HG02943 (cell line): ENCODE data around the gene SPEG.

Experiments
- ATAC-seq: cut with Tn5 transposase; IDR thresholded peaks from one replicate; pipeline ENCODE4 v1.9.1; 2021; ENCODE audit warnings: mild to moderate bottlenecking, low read depth, moderate library complexity; ENCODE audit not compliant: unreplicated experiment

Gene SPEG

DNA sequence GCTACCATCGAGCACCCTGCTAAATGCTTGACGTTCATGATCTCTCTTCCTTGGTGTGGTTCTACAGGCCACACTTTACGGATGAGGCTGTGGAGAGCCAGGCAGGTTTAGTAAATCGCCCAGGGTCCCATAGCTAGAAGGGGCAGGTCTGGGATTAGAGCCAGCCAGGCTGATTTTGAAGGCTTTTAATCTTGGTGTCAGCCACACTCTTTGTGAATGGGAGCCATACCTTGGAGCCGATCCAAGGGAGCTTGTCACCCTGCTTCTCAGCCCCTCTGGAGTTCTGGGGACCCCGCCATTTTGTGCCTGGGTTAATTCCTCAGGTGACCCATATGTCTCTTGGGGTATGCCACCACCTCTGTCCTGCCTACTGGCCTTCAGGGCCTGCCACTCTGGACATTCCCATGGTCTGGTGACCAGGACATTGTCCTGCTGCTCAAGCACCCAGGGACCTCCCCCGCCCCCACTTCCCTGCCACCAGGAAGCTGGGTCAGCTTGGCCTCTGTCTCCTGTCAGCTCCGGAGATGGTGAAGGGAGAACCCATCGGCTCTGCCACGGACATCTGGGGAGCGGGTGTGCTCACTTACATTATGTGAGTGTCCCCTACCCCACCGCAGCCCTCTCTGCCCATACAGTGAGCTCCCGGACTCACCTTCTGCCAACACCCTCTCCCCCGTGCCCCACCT lies 56.8 kb downstream of the SPEG start:
- ATAC-seq, result no peak

- ATAC-seq, result no peak
Observed at GRCh38 chr2:219492575-219492974, 57.9 kb downstream of the SPEG start.

- ATAC-seq, result no peak
Observed at GRCh38 chr2:219493086-219493485, 58.4 kb downstream of the SPEG start.

DNA sequence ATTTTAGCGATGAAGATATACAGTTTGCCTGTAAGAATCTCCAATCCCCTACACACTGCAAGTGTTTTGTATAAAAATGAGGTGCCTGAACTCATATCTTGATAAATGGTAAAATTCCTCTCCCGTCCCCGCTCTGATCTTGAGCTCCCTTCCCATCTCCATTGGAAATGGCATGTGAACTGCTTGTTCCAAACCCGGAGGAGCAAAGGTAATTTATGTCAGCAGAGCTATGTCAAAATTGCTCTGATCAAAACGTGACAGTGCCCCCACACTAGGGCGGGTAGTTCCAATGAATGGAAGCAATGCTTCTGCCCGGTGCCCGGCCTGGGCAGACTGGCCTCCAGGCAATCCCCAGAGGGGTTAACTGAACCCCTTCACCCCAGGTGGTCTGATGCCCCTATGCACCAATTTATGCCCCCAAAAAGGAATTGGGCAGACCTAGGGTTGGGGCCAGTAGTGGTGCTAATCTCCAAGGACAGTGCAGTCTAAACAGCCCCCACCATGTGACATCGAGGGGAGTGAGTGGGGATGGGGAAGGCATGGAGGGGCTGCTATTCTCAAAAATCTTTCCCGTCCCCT lies 60.4 kb downstream of the SPEG start:
- no peak for ATAC-seq

DNA sequence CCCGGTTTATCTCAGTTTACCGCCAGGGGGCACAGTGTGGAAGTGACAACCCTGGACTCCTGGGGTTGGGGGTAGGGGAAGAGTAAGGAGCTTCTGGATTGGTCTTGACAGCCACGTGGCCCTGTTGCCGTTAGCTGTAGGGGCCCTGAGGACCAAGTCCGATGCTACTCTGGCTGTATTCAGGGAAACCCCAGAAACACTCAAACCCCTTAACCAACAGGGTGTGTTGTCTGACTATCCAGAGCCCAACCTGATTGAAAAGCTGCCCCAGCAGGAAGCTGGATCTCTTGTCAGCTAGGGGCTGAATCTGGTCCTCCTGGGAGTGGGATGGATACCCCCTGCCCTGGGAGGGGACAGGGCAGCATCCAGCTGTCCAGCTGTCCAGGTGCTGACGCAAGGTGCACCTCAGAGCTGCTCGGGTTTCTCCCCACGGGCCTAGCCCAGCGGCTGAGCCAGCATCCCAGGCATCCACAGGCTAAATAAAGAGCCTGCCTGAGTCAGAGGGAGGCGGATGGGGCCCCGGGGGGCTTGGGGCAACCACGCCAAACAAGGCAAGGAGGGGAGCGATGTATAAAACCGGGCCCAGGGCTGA lies 61.0 kb downstream of the SPEG start:
- no peak for ATAC-seq

DNA sequence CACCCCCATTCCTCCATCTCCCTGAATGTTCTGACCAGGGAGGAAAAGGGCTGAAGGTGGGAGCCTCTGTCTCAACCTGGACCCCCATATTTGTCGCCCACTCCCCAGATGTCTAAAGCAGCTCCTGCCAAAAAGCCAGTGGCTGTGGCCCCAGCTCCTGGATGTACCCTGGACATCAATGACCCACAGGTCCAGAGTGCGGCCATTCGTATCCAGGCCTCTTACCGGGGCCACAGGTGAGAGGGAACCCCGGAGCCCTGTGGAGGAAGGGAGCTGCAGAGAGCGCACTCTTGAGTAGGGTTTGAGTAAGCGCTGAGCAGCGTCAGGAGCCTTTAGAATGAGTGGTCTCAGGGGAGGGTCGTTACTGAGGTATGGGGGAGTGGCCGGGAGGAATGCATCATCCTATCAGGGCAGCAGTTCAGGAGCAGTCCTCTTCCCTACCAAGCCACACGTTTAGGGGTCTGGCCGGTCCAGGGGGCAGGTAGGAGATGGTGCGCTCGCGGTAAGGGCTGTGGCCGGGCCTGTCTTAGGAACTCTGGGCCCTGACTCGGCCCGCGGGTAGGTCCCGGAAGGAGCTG lies 61.7 kb downstream of the SPEG start:
- no peak for ATAC-seq

- ATAC-seq, result no peak
Observed at GRCh38 chr2:219496825-219497494, 62.3 kb downstream of the SPEG start.

DNA sequence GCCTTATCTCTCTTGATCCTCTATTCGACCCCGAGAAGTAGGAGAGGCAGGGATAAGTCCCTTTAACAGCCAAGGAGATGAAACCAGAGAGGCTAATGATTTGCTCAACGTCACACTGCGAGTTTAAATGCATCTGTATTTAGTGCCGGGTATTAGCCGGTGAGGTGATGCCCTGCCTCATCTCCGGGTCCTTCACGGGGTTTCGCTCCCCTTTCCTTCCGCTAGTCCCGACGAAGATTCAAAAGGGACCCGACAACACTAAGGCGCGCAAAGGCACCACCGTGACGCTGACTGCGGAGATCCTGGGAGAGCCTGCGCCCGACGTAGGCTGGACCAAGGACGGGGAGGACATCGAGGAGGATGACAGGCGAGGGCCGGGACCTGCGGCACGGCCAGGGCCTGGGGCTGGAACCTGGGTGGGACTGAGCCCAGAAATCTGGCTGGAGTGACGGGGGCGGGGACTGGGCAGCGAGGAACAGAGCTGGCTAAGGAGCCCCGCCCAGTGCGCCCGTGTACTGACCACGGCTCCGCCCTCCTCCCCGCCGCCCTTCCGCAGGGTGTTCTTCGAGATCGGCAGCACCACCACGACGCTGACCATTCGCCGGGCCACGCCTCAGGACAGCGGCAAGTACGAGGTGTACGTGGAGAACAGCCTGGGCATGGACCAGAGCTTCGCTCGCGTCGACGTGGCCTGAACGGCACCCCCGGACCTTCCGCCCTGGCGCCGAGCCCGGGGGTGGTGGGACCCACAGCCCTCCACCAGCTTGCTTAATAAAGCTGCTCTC lies 63.0 kb downstream of the SPEG start:
- no peak for ATAC-seq

DNA sequence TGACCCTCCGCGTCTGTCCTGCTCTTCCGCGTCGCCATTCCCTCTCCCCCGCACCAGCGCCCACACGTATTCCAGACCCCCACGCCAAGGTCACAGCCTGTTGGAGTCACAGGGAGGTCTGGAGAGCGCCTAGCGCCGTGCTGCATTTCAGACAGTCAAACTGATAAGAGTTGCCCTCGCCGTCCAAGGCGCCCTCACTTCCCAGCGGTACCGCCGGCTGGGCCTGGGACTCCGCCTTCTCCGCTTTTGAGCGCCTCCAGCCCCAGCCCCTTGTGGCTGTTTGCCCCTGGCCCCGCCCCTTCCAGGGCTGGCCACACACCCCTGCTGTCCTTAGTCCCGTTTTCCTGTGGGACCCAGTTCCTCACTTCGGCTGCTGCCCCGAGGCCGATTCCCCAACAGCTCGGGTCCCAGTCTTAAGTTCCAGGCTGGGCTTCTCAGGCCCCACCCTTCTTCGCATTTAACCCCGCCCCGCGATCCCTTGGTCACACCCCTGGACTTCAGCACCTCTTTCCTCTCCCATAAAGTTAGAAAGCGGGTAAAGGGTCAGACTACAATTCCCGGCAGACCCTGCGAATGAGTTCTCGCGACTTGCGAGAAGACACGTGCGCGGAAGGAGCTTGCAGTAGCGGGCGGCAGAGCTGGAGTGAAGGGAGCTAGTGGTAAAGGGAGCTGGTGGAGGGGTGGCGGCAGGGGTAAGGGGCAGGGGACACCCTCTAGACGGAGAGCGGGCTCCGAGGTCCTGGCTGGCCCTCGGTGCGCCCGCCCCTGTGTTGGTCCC lies 63.8 kb downstream of the SPEG start, which contains the start of gene GMPPA:
Gene GMPPA, plus strand, starts transcription at position 612 of the 778 bp plus-strand sequence. CDS start 1,085 bp downstream, outside the sequence.
- peak; percentile 94 for ATAC-seq

DNA sequence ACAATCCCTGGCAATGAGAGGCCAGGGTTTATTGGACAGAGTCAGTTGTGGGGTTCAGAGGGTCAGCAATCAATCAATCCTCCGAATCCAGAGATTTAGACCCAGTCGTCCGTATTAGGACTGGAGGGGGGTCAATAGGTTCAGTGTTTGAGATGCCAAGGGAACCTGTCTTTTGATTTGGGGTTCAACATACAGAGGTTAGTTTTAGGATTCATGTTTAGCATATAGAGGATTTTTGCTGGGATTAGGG lies 64.3 kb downstream of the SPEG start:
- no peak for ATAC-seq

- no peak for ATAC-seq
Observed at GRCh38 chr2:219499555-219499954, 64.9 kb downstream of the SPEG start.

- ATAC-seq, result no peak
Observed at GRCh38 chr2:219500135-219500534, 65.5 kb downstream of the SPEG start.

- no peak for ATAC-seq
Observed at GRCh38 chr2:219501849-219502248, 67.2 kb downstream of the SPEG start.

DNA sequence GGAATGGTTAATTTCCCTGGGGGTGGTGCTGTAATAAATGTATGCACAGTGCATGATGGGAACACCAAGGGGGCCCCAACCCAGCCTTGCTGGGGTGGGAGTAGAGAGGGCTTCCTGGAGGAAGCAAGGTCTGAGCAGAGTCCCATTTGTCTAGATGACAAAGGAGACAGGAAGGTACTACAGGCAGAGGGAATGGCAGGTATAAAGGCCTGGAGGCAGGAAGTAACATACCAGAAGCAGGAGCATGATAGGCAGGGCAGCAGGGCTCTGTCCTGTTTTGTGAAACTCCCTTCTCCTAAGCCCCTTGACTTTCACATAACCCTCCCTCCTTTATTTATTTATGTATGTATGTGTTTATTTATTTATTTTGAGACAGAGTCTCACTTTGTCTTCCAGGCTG lies 68.0 kb downstream of the SPEG start:
- no peak for ATAC-seq

DNA sequence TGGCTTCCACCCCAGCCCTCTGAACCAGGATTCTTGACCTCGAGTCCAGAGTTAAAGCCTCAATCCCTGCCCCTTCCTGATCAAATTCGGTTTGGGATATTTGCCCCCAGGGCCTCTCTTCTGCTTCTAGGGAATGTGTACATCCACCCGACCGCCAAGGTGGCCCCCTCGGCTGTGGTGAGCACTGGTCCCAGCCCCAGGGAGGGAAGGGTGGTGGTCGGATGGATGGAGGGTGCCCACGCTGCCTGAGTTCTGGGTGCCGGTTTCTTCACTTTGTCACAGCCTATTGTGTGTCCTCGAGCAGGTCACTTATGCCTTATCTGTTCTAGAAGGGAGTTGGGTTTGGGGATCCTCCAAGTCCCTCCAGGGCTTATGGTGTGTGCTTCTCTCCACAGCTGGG lies 70.9 kb downstream of the SPEG start:
- no peak for ATAC-seq

GRCh38 chr2:219506153-219506801 lies 71.6 kb downstream of the SPEG start:
- no peak for ATAC-seq

DNA sequence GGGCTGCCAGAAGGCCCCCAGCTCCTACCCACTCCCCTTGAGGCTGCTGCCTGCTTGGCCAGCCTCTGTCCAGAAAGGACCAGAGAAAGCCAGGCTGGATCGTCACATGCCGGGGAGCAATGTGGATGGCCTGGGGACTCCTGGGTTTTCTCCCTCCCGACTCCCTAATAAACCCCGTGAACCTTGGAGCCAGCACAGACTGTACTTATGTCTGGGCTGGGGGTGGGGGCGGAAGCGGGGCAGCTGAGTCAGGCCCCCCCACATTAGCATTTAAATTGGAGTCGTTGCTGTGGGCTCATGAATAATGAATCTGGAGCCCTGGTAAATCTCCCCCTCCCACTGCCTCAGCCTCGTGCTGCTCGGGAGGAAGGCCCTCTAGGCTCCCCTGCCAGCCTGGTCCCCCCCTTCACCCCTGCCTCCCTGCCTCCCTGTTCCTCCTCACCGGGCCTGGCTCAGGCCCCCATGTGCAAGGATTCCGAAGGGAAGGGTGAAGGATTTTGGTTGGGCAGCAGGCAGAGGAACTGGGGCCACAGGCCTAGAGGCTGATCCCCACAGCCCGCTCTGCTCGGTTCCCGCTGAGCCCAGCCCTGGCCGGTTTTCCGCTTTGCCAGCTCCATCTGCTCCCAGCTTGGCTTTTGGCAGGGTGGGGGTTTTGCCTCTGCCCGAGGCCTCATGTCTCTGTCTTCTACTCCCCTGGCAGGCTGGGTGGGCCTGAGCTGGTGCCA lies 72.3 kb downstream of the SPEG start:
- no peak for ATAC-seq

DNA sequence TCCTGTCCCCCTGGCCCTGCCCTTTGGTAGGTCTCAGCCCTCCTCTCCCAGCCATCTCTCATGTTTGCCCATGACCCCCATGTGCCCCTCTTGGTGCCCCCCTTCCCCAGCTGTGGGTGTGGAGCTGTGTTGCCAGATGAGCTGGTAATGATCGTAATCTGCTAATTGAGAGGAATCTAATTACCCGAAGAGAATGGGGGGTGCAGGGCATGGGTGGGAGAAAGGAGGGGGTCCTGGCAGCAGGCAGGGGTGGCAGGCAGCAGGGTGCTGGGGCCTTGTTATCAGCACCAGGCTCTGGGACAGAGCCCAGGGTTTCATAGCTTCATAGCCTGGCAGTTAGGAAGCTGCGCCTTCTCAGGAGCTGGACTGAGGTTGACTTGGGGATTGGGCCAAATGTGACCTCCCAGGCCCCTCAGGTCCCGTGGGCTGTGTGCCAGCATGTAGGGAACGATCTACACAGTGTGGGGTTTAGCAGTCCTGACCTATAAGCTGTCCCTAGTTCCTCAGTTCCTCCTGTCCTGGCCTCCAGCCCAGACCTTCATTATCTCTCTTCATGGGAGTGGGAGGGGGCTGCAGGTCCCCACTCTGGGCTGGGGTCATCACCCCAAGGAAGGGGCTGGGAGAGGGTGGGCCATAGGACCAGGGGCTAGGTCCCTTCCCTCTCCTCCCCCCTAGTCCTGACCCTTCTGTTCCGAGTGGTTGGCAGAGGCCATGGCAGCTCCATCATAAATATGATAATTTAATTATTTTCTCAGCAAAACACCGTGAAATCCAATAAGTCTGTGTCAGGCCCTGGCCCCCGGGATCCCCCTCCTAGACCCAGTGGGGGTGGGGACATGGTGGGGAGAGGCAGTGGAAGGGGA lies 73.2 kb downstream of the SPEG start:
- ATAC-seq, result no peak
